Measurements from ENCODE around the gene PLIN4.

- TF ChIP-seq CTCF (optimal IDR thresholded peaks at IDR 0.05 in 1 of 3, IDR thresholded peaks at IDR 0.05 in 1 of 3, conservative IDR thresholded peaks at IDR 0.05 in 1 of 3; ENCODE audit: extremely low read depth in 1 of 3, insufficient read depth in 2 of 3, low read length in 3 of 3) (no peak), EZH2 (IDR thresholded peaks at IDR 0.05; ENCODE audit: low read length) (no peak)
Measured at GRCh38 chr19:4512070-4512469, 6.2 kb downstream of the PLIN4 start.

Data from keratinocyte (primary cell).